HG02588 (cell line): ENCODE data around the gene FBXL16.
"Not testable (repeated sequence)": the region's sequence is repeated elsewhere in the genome, so short reads cannot be mapped to it uniquely, and the experiment has no call there.

ENCODE experiments used
- ATAC-seq: cut with Tn5 transposase; IDR thresholded peaks from one replicate; pipeline ENCODE4 v1.9.1; 2021; ENCODE audit warnings: mild to moderate bottlenecking, moderate library complexity; ENCODE audit not compliant: unreplicated experiment

Gene FBXL16

DNA sequence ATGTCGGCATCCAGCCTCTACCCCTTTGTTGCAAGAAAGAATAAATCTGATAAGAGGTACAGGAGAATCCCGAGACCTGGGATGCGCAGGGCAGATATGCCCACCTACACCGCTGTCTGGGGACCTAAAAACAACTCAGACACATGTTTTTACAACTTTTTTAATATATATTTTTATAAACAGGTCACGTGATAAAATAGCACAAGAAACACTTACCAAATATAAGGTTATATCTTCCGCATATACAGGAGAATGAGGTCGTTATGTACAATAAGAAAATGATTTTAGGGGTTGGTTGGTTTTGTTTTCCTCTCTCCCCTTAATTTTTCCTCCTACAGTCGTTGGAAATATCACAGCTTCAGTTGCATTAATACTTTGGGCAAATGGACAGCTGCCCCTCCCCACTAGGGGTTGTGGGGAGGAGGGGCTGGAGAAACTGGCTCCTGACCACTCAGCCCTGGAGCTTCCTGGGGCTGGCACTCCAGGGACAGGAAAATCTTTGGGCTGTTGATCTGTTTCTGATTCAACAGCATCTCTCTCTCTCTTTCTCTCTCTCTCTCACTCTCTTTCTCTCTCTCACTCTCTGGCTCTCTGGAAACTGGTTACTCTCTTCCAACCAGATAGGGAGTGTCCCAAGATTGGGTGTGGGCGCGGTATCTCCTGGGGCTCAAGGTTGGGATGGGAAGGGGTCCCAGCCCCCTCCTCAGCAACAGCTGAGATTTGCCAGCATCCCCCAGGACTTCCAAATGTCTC, 13.1 kb downstream of the FBXL16 start:
- no peak for ATAC-seq

DNA sequence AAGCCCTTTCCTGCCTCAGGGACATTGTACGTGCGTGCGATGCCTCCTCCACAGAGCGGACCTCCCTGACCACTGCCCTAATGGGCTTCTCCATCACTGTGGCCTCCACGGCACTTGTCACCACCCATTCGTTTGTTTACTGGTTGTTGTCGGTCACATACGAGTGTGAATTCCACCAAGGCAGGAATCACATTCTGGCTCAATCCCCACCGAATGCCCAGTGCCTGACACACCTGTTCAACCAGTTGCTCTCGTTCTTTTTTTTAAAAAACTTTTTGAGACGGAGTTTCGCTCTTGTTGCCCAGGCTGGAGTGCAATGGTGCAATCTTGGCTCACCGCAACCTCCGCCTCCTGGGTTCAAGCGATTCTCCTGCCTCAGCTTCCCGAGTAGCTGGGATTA, 14.4 kb downstream of the FBXL16 start:
- not testable (repeated sequence) for ATAC-seq

DNA sequence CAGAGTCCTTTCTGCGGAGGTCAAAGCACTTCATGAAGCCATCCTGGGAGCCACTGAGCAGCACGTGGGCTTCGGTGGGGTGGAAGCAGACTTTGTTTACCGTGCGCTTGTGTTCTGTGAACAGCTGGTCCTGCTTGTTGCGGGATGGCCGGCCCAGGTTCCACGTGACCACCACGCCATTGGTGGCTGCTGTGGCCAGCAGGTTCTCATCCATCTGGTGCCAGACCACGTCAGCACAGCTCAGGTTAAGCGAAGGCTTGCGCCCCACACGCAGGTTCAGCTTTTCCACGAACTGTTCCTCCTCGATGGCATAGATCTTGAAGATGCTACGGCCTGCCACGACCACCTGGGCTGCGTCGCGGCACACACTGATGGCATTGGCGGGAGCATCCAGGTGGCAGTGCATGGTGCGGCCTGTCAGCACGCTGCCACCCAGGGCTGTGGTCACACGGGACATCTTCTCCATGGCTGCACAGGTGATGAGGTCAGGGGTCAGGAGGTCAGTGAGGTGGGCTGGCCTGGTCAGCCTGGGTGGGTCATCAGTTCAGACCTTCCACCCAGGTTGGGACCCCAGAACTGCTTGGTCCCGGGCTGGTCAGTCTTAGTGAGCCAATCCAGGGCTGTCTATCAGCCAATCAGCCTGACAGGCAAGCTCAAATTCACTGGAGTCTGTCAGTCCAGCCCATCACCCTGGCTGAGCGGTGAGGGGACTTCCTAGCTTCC, 16.3 kb downstream of the FBXL16 start:
- no peak for ATAC-seq

DNA sequence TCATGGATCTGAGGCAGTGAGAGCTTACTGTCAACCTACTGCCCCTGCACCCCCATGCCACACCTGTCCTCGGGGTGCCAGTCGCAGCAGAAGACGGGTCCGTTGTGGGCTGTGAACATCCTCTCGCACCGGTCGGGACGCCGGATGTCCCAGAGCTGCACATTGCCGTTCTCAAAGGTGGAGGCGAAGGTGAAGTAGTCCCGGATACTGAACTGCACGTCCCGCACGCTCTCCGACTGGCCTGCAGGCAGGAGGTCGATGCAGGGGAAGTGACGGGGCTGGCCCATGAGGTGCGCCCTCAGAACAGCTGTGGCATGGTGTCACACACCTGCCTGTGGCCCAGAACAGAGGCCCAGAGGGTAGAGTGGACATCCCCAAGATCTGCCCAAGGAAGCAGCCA, 18.1 kb downstream of the FBXL16 start:
- ATAC-seq = no peak

DNA sequence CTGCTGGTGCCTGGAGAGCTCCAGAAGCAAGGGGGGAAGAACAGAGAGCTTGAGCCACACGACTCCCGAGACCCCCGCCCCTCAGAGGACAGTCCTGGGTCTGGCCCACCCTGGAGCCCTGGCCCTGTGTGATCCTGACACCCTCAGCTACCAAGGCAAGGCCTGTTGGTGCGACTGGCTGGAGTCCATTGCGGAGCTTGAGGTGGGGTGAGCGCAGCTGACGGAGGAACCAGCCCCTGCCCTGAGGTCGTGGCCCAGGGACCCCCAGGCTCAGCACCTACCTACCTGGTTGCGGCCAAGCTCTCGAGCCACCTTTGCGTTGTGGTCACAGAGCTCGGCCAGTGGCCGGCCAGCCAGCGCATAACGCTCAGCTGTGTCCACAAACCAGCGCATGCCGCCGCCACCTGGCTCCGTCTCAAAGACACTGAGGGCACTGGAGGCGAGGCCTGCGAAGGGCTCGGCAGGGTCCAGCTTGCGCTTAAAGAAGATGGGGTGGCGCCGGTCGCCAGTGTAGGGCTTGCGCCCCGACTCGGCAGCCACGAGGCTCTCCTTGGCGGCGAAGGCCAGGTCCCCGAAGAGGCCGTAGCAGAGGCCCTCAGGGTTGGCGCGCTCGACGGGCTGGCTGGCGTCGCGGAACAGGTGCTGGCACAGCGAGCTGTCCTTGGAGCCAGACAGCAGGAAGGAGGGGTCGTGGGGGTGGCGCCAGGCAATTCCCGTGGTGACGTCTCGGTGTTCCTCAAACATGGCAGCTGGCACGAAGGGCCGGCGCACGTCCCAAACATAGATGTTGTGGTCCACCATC, 18.9 kb downstream of the FBXL16 start:
- no peak for ATAC-seq

DNA sequence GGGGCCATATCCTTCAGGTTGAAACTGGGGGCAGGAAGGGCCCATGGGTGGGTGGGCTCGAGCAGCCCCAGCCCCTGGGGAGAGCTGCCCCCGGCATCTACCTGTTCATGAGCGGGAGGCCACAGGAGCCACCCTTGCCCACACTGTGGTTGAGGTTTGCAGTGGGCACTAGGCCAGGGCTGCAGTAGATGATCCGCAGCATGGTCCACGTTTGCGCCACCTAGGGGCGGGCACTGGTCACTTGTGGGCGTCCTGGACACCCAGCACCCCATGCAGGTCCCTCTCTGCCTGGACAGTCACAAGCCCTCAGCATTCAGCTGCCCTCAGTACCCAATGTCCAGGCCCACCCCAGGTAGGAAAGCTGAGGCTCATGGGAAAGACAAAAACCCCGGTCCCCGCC, 19.6 kb downstream of the FBXL16 start:
- ATAC-seq = no peak

DNA sequence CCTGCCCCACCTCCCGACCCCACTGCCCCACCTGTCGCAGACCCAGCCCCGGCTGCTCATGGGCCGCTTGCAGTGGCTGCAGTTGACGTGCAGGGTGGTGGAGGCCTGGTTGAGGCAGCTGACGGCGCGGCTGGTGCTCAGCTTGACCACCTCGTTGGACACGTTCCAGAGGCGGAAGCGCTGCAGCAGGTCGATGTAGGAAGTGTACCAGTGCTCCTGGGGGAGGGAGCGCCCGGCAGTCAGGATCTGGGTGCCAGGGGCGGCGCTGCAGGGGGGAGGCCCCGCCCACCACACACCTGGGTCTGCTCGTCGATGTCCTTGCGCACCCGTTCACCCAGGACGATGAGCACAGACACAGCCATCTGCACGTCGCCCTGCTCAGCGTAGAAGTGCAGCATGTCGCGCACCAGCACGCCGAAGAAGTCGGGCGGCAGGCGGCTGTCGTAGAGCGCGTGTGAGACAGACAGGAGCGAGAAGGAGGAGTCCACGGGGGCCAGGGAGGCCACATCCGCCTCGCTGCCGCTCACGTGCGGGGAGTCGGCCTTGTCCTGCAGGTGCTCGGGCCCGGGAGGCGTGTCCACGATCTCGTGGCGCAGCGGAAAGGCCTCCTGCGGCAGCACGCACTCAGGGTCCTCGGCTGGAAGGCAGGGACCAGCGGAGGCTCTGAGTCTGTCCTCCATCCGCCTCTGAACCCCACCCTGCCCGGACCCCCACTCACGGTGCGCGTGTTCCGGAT, 20.5 kb downstream of the FBXL16 start:
- no peak for ATAC-seq

DNA sequence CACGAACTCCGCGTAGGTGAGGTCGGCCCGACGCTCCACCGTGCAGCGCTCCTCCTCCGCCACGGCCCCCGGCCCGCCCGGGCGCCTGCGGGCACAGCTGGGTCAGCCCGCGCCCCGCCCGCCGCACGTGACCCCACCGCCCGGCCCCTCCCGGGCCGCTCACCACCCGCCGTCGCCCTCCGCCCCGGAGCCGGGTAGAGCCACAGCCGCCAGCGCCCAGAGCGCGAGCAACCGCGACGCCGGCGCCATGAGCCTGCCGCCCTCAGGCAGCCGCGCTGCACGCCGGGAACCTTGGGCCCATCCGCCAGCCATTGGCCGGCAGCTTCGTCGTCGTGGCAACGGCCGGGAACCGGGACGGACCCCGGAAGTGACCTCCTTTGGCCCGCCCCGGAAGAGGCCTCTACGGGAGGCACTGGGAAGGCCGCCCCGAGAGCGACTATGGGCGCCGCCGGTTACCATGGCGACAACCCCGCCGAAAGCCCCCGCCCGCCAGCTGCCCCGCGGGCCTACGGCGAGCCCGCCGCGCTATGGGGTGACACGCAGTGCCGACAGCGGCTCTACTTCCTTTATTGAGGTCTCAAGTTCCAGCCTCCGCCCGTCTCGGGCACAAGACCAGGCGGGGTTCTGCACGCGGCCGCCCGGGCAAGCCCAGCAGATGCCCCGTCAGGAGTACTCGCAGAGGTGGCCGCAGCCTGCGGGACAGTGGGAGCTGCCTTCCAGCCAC, 21.4 kb downstream of the FBXL16 start, which contains the start of gene JMJD8:
JMJD8 (minus strand) TSS at position 264 of the 724 bp plus-strand sequence; CDS start at position 249, 15 bp downstream.
- ATAC-seq = peak; percentile 56

DNA sequence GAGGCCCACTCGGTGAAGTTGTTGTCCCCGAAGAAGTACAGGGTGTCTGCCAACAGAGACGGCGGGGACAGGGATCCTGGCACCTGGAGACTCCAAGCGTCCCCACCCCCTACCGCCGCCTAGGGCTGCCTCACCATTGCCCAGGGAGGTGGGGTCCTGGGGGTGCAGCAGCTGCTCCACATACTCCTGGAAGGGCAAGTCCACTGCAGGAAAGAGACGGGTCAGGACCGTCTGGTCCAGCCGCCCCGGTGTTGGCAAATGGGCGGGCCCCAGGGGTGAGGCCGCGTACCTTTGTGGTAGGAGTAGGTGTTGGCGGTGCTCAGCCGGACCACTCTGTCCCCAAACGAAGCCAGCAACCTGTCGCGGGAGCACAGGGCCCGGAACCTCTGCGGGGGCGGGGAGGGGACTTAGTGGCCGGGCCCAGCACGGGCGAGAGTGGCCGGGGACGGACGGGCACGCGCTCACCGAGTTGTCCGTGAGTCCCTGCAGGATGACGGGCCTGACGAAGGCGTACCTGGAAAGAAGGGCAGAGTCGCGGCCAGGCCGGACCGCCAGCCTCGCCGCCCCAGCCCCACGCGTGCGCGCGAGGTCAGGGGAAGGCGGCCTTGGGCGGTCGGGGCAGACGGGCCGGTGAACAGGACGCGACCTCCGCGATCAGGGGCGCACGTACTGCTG, 22.1 kb downstream of the FBXL16 start:
- ATAC-seq = no peak

DNA sequence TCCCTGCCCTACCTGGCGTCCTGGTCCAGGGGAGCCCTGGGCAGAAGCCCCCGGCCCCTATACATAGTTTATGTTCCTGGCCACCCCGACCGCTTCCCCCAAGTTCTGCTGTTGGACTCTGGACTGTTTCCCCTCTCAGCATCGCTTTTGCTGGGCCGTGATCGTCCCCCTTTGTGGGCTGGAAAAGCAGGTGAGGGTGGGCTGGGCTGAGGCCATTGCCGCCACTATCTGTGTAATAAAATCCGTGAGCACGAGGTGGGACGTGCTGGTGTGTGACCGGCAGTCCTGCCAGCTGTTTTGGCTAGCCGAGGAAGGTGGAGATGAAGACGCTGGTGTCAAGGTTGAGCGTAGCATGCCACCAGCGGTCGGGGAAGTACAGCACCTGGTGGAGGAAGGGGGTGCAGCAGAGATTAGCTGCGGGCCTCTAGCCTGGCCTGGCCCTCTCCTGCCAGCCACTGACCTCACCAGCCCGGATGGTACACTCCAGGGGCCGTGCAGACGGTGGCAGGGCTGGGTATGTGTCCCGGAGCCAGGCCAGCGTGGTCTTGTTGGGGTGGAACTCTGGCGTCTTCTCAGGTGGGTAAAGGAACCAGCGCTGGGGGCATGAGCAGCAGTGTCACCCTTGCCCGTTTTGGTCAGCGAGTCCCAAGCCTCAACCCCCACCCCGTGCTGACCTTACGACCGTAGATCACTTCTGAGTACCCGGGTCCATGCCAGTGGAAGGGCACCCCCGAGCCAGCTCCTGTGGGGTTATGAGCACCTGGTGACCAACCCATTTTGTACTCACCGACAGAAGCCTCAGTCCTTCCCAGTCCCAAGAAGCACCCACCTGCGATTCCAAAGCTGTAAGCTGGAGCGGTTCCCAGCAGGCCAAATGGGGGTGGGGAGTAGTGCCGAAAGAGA, 22.9 kb downstream of the FBXL16 start:
- no peak for ATAC-seq

DNA sequence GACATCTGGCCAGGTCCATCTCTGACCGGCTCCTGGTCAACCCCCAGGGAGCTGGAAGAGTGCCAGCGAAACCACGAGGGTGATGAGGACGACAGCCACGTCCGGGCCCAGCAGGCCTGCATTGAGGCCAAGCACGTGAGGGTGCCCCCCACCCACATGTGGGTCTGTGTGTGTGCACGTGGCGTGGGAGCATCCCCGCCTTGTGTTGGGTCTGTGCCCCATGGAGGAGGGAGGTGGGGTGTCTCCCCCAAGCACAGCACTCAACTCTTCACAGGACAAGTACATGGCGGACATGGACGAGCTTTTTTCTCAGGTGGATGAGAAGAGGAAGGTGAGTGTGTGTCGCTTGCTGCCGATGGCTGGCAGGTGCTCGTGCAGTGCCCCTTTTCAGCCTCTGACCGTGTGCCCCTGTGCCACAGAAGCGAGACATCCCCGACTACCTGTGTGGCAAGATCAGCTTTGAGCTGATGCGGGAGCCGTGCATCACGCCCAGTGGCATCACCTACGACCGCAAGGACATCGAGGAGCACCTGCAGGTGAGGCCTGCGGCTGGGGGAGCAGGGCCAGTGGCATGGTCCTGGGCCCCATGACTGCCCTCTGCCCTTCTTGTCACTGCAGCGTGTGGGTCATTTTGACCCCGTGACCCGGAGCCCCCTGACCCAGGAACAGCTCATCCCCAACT, 23.7 kb downstream of the FBXL16 start:
- no peak for ATAC-seq

DNA sequence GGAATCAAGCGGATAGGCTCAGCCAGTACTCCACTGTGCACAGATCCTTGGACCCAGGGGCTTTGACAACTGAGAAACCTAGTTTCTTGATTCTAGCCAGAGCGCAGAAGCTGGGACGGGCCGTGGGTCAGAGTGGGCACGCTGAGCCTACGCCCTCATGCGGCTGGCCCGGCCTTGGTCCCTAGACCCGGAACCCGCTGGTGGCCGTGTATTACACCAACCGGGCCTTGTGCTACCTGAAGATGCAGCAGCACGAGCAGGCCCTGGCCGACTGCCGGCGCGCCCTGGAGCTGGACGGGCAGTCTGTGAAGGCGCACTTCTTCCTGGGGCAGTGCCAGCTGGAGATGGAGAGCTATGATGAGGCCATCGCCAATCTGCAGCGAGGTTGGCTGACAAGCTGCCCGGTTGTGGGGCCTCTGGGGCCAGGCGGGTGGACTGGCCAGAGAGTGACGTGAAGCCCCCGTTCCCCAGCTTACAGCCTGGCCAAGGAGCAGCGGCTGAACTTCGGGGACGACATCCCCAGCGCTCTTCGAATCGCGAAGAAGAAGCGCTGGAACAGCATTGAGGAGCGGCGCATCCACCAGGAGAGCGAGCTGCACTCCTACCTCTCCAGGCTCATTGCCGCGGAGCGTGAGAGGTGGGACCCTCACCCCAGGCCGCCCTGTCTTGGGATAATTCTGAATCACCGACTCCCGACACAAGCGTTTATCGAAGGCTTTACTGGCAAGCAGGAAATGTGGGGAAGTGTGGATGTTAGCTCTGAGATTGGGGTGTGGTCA, 24.4 kb downstream of the FBXL16 start:
- ATAC-seq = no peak

DNA sequence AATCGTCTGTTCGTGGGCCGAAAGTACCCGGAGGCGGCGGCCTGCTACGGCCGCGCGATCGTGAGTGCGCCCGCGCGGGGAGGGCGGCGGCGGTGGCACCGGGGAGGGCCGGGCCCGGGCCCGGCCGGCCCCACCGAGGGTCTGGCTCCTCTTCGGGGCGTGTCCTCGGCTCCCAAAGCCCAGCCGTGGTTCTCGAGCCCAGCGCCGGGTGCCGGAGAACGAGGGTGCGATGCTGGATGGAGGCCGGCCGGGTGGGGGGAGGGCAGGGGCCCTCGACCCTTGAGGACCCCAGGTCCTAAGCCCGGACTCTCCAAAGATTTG, 25.0 kb downstream of the FBXL16 start:
- peak; percentile 2 for ATAC-seq

DNA sequence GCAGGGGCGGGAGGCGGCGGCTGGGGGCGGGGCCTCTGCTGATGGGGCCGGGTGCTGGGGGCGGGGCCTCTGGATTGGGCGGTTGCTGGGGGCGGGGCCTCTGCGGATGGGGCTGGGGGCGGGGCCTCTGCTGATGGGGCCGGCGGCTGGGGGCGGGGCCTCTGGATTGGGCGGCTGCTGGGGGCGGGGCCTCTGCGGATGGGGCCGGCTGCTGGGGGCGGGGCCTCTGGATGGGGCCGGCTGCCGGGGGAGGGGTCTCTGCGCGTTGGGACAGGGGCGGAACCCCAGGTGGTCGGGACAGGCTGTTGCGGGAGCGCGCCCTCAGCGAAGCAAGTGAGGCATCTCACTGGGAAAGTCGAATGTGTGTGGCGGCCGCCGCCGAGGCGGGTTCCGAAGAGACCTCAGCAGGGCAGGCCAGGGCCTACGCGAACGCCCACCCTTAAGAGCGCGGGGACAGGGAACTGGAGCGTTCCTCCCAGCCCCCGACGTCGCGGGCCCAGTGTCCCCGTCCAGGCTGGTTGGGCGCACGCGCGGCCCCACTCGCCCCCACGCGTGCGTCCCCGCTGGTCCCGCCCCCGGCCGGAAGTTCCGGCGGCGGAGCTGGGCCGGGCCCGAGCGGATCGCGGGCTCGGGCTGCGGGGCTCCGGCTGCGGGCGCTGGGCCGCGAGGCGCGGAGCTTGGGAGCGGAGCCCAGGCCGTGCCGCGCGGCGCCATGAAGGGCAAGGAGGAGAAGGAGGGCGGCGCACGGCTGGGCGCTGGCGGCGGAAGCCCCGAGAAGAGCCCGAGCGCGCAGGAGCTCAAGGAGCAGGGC, 25.6 kb downstream of the FBXL16 start, which contains the start of gene STUB1:
STUB1 (plus strand) TSS at position 597 of the 811 bp plus-strand sequence; CDS start at position 713, 116 bp downstream.
- ATAC-seq = peak; percentile 33

DNA sequence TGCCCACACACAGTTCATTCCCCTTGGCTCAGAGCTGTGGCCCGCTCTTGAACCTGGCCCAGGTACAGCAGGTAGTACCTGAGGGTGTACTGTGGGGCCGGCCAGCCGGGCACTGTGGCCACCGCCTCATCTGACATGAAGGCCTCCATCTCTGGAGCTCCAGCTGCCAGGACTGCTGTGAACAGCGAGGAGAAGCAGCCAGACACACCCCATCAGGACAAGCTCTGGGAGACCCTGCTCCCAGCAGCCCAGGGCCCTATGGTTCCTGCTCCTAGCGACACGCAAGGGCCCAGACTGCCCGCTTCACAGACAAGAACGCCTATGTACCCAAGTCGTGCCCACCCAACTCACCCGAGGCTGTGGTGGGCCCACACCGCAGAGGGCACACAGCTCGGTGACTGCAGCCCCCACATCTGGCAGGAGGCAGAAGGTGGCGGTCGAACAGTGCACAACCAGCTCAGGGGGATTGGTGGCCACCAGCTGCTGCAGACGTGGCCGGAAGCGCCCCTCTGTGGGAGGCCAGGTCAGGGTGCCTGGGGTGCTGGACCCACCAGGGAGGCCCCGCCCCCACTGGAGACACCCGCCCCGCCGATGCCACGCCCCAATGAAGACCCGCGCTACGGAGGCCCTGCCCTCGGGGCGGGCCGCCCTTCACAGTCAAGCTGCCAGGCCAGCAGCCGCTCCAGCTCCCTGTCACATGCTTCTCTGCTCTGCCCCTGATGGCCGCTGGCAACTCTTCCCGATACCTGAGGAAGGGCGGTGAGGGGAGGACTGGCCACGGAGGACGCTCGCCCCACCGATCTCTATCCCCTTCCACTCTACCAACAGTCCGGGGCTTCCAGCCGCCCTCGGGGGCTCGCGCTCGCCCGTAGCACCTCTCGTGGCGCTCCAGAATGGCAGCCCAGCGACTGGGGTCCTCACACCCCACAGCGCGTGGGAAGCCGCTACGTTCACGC, 26.5 kb downstream of the FBXL16 start:
- no peak for ATAC-seq
